Activated T-helper 1 cell treated with anti-CD3 and anti-CD28 coated beads, Interleukin-2, amount 50 U/mL, for 16 hours (primary cell): ENCODE results near the gene PPP1R12B.
"Not testable (repeated sequence)": the region's sequence is repeated elsewhere in the genome, so short reads cannot be mapped to it uniquely, and the experiment has no call there.

Source experiments
- DNase-seq, 2 donors: peaks; one replicate each; pipeline ENCODE4 v3.0.0-alpha.2; 2020; ENCODE audit warnings: low read depth in 1 of 2, low spot score in 1 of 2

Gene PPP1R12B

DNA sequence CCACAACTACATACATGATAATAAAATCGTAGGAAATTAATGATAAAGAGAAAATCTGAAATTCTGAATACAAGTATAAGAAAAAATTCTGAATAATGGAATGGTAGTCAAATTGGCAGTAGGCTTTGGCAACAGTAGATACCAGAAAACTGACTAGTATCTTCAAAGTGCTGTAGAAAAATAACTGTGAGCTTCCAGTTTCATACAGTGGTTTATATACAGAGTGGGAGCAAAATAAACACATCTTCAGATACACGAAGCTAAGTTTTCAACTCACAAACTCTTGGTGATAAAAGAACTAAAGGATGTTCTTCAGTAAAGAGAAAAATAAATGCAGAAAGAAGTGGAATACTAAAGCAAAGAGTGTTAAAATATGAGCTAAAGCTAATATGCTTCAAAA, 173.4 kb downstream of the PPP1R12B start:
- no peak for DNase-seq

DNA sequence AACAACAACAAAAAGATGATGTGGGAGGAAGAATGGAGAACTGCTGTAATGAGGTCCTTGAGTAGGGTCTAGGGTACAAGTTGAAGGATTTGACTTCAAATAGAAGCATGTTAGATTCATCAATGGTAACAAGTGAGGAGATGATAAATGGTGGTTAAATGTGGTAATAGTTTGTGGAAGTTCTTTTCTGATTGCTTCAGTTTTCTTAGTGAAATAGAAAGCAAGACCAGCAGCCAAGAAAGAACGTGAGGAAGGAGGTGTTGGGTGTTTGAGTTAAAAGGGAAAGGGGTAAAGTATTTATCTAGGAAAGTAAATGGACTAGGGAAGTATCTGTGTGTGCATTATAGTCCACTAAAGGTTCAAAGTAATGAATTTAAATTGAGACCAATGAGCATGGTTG, 177.6 kb downstream of the PPP1R12B start:
- DNase-seq: not testable (repeated sequence)

DNA sequence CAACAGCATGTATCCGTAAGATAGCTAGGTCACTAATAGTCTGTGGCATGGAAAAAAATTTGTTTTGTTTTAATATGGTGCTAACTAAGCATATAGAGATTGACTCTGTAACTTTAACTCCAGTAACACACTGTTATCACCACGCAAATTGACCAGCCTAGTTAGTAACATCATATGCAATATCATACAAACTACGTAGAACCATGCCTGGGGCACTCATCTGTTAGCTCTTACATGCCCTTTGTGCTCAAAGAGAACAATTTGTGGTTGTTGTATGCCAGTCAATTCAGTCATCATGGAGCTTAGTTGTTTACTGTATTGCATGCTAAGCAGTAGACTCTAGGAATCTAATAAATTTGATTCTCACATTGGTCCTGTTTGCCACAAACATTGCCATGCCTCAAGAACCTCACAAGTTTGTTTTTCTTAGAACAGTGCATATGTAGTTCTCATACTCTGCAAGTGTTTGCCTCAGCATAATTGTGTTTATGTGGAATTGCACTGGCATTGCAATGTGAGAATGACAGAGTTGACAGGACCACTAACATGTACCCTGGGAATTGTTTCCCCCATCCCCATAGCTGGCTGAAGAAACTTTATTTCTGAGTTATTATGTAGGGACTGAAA, 179.7 kb downstream of the PPP1R12B start:
- DNase-seq: not testable (repeated sequence)

DNA sequence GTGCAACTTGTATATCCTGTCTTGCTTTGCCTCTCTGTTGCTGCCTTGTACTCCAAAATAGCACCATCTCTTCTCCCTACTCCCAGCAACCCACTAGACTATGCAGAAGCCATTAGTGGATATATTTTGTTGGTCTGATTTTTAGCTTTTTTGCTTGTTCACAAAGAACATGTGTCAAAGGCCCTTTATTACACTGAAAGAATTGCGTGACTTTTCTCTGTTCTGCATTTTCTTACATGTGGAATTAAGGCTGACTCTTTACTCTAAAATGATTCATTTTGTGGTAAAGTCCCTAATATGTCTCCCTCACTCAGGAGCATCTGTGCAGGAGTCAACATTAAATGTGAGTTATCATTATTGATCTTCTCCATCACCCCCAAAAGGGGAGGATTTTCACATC, 182.2 kb downstream of the PPP1R12B start:
- not testable (repeated sequence) for DNase-seq

DNA sequence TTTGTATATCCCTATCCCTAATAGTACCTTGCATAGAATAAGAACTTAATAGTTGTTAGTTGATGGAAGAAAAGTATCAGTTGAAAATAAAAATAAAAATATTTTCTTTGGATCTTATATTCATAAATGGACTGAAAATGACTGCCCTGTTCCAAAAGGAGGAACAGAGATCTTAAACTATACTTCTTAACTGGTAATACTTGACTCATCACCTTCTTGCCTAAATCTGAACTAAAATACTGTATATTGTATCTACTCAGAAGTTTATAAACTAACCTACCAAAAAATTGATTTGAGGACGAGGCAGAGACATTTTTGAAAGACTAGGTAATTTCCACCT, 182.9 kb downstream of the PPP1R12B start:
- no peak for DNase-seq

DNA sequence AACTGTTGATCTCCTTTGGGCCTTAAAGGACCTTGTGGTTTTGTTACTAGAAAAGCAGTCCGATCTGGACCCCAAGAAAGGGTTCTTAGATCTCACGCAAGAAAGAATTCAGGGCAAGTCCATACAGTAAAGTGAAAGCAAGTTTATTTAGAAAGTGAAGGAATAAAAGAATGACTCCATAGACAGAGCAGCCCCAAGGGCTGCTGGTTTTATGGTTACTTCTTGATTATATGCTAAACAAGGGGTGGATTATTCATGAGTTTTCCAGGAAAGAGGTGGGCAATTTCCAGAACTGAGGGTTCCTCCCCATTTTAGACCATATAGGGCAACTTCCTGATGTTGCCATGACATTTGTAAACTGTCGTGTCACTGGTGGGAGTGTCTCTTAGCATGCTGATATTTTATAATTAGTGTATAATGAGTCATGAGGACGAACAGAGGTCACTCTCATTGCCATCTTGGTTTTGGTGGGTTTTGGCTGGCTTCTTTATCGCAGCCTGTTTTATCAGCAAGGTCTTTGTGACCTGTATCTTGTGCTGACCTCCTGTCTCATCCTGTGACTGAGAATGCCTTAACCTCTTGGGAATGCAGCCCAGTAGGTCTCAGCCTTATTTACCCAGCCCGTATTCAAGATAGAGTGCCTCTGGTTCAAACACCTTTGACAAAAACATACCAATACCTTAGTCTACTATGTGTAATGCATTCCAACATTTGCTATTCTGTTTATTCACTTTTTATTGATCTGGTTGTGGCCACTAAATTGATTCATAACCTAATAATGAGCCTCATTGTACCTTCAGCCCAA, 183.5 kb downstream of the PPP1R12B start:
- not testable (repeated sequence) for DNase-seq

DNA sequence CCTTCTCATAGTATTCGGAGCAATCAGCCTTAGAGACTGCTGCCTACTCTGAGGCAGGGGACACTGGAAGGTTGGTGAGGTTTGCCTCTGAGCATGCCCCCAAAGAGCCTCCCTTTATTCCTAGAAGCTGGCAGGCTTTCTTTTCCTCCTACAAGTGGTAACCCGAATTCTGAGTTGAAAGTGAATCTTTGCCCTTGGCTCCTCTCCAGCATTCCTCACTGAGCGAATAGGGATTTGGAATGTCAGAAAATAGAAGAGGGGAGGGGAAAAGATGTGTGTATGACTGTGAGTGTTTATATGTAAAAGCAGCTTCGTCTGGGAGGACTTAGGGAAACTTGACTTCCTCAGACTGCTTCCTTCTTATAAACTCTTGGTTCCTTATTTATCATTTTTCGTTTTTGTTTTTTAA, 190.7 kb downstream of the PPP1R12B start:
- not testable (repeated sequence) for DNase-seq

DNA sequence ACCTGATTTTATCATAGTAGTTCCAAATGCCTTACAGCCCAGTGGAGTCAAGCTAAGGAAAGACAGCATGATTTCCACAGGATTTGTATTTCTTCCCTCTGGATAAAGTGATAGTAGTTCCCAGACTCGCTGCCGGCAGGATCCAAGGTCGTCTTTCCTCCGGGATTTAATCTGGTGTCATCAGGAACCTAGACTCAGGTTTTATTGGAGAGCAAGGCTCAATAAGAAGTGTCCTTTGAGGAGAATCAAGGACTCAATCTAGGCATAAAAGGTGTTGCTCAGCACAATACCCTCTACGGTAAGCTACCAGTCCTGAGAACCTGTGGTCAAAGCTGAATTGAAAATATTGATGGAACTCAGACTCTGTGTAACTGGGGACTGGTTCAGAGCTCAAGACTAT, 191.1 kb downstream of the PPP1R12B start:
- not testable (repeated sequence) for DNase-seq

DNA sequence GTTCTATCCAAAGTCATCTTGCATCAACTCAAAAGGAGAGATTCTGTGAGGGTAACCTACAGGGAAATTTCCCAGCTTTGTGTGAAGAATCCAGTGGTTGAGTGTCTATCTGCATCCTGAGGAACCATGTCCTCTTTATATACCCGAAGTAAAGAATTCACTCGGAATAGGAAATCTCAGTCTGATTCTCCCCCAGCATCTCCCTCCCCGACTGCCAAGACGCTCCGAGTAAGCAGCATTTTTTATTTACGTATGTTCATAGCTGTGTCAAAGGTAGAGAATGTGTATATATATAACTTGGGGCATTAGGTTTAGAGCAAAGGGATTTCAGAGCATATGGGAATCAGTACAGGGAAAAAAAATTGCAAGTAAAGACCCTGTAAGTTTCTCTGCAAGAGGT, 191.5 kb downstream of the PPP1R12B start:
- DNase-seq: no peak

DNA sequence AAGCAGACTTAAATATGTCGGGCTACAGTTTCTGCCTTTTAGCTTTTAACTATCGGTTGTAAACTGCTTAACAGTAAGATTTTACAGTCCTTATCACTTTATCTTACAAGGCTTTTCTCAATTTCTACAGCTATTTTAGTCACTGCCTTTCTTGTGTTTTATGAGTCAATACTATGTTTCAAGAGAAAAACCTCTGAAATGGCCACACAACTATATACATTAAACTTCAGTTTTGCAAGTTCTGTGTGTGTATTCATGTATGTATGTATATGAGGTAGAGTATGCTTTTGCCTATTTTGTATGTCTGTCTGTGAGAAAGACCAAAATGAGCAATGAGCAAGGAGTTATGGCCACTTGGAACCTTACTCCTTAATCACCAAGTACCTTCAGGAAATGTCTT, 191.9 kb downstream of the PPP1R12B start:
- DNase-seq: no peak

DNA sequence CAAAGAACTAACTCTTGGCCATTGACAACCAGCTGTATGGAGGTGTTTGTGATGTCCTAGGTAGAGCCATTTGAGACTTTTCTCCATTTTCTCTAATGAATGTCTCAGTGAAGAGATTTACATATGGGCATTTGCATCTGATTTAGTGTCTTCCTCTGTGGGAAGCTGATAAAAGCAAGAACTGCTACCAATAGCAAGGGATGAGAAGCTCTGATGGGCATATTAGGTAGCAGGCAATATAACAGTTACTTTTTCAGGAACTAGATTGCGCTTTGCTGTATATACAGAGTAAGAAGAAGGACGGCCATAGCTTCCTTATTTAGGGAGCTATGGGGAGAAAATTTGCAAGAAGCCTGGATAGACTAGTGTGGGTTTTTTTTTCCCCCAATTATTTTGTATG, 192.4 kb downstream of the PPP1R12B start:
- DNase-seq: not testable (repeated sequence)

DNA sequence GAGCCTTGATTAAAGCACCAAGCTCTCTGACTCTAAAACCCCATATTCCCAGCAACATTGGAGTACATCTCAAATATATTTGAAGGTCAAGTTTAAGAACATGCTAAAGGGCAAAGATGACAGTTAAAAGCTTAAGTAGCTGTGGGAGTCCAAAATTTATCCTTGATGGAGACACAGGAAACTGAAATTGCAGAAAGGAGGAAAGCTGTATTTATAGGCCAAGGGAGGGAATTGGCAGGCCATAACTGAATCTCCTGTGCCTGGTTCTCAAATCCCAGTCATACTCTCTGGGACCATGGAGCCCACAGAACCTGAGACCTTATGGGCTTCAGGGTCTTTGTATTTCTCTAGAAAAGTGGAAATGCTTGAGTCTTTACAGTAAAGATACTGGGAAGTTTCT, 193.9 kb downstream of the PPP1R12B start:
- DNase-seq: not testable (repeated sequence)

DNA sequence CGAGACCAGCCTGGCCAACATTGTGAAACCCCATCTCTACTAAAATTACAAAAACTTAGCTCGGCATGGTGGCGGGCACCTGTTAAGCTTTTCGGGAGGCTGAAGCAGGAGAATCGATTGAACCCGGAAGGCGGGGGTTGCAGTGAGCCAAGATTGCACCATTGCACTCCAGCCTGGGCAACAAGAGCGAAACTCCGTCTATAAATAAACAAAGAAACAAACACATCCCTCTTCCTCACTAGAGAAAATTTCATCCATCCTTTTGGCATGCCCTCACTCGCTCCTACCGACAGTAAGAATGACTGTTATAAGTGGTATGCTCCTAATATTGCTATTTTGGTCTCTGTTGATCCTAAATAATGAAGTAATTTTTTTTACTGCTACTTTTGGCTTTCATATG, 195.0 kb downstream of the PPP1R12B start:
- not testable (repeated sequence) for DNase-seq

DNA sequence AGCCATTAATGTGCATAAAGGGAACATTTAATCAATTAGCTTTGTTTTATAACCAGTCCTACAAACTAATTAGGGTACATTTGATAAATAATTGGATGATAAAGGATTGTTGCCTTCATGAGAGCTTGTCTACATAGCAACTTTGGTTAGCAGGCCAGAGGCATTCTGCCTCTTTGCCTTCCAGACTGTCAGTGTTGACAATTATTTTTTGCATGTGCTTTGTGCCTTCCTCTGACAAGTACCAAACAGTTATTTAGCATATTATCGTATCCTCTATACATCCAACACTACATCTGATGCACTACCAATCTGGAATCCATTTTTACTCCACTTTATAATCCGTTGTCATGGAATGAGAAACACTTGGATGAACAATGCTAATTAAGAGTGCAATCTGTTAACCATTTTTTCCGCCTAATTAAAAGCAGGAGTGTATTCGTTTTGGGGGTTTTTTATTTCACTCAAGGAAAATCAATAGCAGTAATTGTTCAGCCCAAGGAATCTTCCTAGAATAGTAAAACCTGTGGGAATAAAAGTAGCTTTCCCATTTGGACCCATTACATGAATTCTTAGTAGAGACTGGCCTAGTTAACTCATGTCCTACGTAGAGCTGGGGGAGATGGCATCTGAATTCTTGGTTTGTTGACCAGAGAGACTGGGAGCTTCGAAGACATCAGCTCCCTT, 196.4 kb downstream of the PPP1R12B start:
- not testable (repeated sequence) for DNase-seq

DNA sequence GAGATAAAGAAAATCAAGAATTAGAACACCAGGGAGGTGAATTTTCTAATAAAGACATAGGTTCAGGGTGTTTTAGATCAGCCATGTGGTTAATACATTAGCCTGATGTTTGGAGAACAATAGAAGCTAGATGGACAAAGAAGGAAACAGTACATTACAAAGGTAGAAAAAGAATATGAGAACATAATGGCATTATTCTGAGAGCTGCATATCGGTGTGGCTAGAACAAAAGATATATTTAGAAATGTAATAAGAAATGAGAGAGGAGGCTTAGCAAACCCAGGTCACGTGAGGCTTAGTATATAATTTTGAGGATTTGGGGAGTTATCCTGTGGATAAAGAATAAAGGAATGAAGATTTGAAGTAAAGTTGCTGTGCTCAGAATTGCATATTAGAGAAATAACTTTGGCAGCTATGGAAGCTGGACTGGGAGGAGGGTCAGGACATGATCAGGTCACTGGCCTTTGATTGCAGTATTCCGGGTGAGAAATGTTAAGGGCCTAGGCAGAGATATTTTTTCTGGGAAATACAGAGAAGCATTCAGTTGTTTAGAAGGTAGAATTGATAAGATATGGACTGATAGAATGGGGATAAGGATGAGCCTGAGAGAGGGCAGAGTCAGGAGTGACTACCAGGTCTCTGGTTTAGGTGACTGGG, 197.3 kb downstream of the PPP1R12B start:
- not testable (repeated sequence) for DNase-seq

DNA sequence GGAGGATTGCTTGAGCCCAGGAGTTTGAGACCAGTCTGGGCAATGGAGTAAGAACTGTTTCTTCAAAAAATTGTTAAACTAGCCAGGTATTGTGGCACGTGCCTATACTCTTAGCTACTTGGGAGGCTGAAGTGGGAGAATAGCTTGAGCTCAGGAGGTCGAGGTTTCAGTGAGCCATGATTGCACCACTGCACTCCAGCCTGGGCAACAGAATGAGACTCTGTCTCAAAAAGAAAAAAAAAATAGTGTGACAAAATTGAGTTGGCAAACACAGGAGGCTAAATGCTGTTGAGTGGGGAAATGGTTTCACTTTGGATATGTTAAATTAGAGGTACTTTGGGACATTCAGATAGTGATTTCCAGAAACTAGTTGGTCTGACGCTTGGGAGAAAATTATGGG, 197.9 kb downstream of the PPP1R12B start:
- not testable (repeated sequence) for DNase-seq

DNA sequence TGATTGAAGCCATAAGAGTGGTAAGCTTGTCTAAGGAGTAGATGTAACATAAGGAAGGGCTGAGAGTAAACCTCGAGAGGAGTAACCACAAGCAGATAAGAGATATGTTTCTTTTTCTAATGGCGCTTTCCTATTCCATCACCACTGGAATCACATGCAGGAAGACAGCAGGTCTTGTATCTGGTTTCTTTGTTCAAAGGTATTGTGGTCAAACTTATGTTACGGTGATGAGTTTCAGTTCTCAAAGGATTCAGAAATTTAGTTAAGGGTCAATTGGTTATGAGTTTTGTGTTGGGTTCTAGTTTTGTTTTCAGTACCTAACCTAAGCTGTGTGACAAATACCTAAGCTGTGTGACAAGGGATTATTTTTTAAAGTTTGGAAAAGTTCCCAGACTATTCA, 198.3 kb downstream of the PPP1R12B start:
- not testable (repeated sequence) for DNase-seq

DNA sequence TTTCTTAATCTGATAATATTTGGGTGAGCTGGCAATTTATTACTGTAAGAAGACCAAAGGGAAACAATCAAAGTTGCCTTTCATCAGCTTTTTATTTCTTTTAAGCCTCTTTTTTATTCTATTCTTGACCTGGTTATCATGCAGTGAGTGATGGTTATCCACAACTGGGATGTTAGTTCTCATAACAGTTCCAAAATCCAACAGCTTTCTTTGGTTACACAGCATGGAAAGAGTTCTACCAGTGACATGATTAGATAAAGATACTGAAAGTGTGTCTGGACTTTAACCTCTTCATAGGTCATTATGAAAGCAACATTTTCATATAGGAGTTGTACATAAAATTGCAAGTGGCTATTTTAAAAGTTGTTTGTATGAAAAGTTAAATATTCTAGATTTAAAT, 198.7 kb downstream of the PPP1R12B start:
- no peak for DNase-seq

DNA sequence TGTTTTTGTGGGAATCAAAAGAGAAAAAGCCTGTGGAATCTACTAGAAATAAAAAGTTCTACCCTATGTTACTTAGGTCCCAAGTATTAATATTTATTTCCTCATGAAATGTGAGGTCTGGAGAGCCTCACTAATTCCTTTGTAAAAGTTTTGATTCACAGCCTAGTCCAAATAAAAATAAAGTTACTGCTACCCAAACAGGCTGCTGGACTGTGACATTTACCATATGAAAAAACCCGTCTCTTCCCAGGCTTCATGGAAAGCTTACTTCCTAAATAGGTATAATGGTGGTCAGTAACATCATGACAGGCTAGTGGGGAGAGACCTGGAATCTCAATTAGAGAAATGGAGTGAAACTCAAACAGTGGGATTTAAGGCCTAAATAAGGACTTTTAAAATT, 201.6 kb downstream of the PPP1R12B start:
- not testable (repeated sequence) for DNase-seq

DNA sequence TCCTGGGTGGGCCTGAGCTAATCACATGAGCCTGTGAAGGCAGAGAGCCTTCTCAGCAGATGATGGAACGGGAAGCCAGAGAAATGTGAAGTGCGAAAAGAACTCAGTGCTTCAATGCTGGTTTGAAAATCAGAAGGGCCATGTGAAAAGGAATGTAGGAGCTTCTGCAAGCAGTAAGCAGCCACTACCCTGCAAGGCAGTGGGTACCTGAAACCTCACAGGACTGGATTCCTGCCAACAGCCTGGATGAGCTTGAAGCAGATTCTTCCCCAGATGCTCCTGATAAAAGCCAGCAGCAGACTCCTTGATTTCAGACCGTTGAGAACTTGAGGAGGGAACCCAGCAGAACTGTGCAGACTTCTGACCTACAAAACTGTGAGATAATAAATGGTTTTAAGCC, 203.2 kb downstream of the PPP1R12B start:
- DNase-seq: no peak

DNA sequence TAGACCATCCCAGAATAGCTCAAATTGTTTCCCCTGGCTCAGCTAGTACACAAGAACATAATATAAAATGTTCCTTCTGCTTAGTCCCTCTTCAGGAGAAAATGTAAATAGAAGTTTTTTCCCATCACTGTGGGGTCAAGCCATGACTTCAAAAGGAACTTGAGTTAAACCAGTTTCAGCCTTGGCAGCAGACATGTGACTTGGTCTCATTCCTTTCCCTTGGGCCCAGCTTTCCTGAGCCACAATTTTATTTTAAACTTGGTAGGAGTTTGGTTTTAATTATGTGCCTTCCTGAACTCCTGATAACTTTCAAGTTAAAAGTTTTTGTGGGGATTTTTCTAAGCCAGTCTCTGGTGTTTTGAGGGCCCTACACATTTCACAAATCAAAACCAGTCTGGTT, 204.1 kb downstream of the PPP1R12B start:
- not testable (repeated sequence) for DNase-seq

DNA sequence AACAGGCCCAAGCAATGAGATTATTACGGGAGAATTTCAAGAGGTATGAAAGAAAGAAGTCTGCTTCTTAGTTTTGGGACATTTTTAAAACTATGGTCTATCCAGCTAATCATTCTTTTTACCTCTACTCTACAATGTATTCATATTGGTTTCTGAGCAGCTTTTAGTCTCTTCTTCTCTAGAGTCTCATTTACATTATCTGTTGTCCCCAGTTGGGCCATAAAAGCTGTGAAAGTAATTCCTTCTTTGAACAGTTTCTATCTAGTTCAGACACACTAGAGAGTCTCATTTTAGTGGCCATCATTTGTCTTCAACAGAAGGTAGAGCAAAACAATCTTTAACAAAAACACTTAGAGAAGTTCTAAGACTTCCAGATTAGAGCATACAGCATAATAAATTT, 204.6 kb downstream of the PPP1R12B start:
- DNase-seq: not testable (repeated sequence)
